Loucy (cell line): ENCODE data around the gene DHRS12.

Source experiments
- EZH2phosphoT487 ChIP-seq: fragments of 200-600 bp; IDR thresholded peaks from 2 replicates; pipeline ENCODE4 v1.6.1; 2018; ENCODE audit warnings: antibody characterized with exemption, mild to moderate bottlenecking, moderate library complexity, borderline replicate concordance
- TF ChIP-seq, protein P1 (sequence below): fragments of 200-600 bp; sonication (generic); conservative IDR thresholded peaks from 2 replicates; pipeline ENCODE4 v1.5.1; 2014; ENCODE audit warnings: mild to moderate bottlenecking, antibody characterized with exemption, low read length

DNA sequence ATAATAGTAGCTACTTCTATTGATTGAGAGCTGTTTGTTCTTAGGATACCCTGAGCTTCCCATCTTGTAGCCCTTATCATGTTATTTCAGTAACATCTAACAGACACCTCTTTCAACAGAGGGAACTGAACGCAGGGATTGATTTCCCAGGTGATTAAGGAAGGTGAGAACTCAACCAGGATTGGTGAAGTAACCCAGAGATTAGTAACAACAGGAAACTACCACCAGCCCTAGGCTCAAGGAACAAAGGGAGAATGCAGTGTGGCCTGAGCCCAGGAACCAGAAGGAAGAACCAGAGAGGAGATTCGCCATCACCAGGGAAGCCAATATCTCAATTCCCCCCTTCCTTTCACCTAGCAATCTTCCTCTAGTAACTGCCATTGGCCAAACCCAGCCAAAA is 8.5 kb downstream of the DHRS12 start:
- no peak for TF ChIP-seq EZH2phosphoT487
- TF ChIP-seq, protein P1, sequence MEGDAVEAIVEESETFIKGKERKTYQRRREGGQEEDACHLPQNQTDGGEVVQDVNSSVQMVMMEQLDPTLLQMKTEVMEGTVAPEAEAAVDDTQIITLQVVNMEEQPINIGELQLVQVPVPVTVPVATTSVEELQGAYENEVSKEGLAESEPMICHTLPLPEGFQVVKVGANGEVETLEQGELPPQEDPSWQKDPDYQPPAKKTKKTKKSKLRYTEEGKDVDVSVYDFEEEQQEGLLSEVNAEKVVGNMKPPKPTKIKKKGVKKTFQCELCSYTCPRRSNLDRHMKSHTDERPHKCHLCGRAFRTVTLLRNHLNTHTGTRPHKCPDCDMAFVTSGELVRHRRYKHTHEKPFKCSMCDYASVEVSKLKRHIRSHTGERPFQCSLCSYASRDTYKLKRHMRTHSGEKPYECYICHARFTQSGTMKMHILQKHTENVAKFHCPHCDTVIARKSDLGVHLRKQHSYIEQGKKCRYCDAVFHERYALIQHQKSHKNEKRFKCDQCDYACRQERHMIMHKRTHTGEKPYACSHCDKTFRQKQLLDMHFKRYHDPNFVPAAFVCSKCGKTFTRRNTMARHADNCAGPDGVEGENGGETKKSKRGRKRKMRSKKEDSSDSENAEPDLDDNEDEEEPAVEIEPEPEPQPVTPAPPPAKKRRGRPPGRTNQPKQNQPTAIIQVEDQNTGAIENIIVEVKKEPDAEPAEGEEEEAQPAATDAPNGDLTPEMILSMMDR = no peak
